ENCODE results near the gene CRYGB.
"Not testable (repeated sequence)": the region's sequence is repeated elsewhere in the genome, so short reads cannot be mapped to it uniquely, and the experiment has no call there.

Gene CRYGB

DNA sequence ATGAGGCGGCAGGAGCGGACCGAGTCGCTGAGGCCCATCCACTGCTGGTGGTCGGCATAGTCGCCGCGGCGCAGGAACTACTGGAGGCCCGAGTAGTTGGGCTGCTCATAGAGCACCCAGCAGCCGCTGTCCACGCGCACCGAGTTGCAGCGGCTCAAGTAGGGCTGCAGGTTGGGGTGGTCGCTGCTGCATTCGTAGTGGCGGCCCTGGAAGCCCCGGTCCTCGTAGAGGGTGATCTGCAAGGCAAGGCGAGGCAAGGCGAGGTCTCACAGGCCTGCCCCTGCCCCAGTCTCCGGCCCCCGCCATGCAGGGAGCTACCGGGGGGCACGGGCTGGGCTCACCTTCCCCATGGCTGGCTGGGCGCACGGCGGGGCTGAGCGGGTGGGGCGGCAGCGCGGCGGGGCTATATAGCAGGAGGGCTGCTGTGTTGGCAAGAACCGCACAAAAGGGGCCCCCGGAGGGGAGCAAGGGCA, 33.6 kb downstream of the CRYGB start:
- DNase-seq = not testable (repeated sequence)

DNA sequence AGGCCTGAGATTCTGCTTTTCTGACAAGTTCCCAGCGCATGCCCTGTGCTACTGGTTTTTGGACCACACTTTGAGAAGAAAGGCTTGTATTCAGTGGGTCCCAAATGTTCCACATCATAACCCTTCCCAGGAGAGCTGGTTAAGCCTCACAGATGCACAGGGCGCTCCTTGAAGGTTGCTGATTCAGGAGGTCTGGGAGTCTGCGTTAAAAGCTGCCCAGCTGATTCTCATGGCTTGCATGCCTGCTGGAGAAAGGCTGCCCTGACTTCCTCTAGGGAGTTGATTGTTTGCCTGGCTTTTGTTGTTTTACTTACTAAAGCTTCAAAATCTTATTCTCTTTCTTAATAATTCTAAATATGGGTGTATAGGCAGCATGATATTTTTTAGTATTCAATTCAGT, 42.3 kb downstream of the CRYGB start:
- no peak for DNase-seq

DNA sequence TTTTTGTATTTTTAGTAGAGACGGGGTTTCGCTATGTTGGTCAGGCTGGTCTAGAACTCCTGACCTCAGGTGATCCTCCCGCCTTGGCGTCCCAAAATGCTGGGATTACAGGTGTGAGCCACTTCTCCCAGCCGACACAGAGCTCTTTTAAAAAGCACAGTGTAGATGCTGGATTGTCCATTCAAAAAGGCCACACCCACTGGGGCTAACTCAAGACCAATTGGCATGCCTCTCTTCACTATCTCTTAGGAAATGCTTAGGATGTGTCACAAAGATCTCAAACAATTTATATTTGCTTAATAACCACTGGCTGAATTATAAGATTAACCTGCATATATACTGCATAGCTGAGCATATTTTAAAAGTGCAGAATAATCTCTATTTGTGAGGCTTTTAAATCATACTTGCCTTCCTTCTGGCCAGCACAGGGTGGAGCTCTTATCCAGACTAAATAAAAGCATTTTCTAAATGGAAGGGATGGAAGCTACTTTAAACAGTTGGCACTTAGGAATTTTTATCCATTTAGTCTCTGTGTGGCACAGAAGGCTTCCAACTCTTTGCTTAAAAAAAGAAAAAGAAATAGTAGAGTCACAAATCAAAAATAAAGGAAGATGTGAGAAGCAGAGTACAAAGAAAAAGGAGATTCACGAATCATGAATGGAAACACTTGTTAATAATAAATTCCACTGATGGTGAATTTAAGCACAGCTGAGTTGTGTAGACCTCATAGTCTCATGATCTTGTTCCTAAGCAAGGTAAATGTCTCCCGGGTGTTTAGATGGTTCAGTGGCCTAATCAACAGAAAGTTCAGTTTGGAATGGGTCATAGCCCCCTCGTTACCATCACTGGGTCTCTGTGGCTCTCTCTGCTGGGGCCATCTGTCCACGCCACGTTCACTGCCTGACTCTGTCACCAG, 44.0 kb downstream of the CRYGB start:
- no peak for DNase-seq

DNA sequence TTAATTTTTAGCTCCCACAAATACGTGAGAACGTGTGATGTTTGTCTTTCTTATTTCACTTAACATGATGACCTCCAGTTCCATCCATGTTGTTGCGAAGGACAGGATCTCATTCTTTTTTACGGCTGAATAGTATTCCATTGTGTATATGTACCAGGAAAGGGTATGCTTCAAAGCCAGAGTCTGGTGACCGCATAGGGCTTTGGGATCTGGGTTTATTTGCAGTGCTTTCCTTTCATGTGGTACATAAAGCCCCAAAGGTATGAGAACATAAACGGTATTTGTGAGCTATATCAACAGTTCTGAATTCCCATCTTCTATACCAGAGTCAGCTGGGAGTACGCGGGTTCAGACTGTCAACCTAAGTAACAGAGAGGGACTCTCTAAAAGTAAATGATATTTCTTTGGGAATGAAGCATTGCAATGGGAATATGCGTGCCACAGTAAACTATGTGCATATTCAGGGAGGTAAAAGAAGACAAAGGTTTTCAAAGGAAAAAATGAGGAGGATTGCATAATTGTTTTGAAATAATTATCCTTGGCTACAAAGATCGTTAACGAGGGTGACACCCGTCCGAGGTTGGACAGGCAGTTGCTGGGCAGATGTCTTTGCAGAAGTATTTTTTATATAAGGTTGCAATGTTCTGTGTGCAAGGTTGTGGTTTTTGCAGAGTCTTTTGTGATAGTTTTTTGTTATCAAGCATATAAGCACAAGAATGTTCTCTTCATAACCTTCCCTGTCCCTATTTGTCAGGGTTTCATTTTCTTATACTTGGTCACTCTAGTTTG, 46.1 kb downstream of the CRYGB start:
- no peak for DNase-seq

DNA sequence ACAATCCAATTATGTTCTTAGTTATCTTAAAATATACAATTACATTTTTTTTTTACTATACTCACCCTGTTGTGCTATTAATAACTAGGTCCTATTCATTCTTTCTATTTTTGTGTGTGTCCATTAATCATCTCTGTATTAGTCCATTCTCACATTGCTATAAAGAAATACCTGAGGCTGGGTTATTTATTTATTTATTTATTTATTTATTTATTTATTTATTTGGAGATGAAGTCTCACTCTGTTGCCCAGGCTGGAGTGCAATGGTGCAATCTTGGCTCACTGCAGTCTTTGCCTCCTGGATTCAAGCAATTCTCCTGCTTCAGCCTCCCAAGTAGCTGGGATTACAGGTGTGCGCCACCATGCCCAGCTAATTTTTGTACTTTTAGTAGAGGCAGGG, 47.3 kb downstream of the CRYGB start:
- not testable (repeated sequence) for DNase-seq

DNA sequence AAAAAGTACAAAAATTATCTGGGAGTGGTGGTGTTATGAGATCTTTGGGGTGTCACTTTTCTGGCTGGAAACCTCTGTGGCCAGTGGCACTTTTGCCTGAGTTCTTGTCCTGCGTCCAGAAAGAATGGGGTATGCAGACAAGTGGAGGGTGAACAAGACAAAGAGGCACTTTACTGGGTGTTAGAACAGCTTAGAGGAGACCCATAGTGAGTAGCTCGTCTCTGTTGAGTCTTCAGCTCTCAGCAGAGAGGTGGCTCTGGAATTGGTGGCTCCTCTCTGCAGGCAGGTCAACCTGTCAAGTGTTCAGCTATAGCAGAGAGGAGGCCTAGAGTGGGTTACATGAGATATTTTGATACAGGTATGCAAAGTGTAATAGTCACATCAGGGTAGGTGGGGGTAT, 47.7 kb downstream of the CRYGB start:
- no peak for DNase-seq

DNA sequence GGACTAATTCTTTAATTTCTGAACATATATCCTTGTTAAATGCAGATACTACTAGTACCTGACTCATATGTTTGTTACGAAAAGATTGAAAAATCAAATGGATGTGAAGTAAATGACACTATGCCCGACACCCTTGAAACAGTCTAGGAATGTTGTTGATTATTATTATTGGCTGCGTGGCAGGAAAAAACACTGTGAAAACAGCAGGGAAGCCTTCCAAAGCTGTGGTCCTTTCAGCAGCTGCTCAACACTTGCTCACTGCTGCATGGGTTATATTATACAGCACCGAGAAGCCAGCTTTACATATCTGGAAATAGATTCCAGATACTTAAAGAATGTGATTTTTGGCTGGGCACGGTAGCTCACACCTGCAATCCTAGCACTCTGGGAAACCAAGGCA, 48.2 kb downstream of the CRYGB start:
- no peak for DNase-seq

DNA sequence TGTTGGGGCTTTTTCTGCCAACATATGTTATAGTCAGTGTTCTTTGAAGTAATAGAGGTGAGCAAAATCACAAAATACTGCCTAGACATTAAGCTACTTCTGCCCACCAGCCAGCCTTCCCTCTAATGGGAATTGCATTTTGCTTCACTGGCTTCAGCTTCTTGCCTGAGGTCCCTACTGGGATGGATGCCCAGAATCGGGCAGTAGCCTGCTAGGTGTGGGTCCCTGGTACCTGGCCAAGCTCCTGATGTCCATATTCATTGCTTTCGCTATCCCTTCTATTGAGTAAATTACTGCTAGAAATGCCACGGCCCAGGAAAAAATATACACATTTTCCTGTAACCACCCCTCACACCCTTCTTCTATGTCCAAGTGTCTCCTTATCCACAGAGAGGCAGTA, 48.6 kb downstream of the CRYGB start:
- DNase-seq = no peak

DNA sequence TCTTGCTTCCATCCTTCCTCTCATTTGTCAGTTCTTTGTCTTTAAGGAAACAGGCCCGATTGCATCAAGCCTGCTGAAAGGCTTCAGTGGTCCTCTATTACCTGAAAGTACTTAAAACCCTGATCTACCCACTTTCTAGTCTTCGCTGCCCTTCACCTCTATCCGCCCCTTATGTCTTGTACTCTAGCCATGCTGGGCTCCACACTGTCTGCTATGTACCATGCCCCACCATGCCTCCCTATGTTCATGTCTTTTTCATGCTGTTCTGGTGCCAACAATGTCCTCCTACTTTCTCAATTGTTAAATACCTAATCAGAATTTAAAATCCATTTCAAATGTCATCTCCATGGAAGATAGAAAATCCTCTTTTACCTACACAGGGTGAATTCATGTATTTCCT, 49.9 kb downstream of the CRYGB start:
- DNase-seq = no peak

DNA sequence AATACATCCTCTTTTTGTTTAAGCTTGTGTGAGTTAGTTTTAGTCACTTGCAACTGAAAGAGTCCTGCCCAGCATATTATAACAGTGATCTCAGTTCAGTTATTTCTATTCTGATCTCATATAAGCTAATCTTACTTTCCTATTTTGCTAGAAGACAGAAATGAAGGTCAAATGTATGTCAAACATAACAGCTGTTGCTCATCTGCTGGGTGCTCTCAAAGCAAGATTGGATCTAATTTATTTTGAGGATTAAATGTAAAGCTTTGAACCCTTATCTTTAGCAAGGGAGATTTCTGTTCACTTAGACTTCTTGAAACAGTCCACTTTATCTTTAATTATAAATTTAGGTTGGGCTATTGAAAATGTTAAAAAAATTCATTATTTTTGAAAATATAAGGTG, 52.8 kb downstream of the CRYGB start:
- no peak for DNase-seq
